Fibroblast of skin of abdomen (primary cell): Measurements from ENCODE around the gene TRAF2.

Experiments
- DNase-seq: peaks from one replicate; pipeline ENCODE4 v3.0.0-alpha.2; 2013

Gene TRAF2

GRCh38 chr9:136962701-136963248, 76.5 kb downstream of the TRAF2 start:
- no peak for DNase-seq

- DNase-seq = no peak
Observed at GRCh38 chr9:136963341-136963740, 77.0 kb downstream of the TRAF2 start.

- DNase-seq = no peak
Observed at GRCh38 chr9:136963751-136964150, 77.4 kb downstream of the TRAF2 start.

- DNase-seq = no peak
Observed at GRCh38 chr9:136964171-136964689, 77.9 kb downstream of the TRAF2 start.

GRCh38 chr9:136964833-136965422, 78.6 kb downstream of the TRAF2 start:
- DNase-seq = no peak

- DNase-seq = no peak
Observed at GRCh38 chr9:136965771-136966484, 79.6 kb downstream of the TRAF2 start.

GRCh38 chr9:136968333-136969127, 82.2 kb downstream of the TRAF2 start:
- no peak for DNase-seq

GRCh38 chr9:136969150-136969549, 82.8 kb downstream of the TRAF2 start:
- no peak for DNase-seq

GRCh38 chr9:136969774-136970173, 83.5 kb downstream of the TRAF2 start:
- DNase-seq = no peak

GRCh38 chr9:136970361-136970760, 84.0 kb downstream of the TRAF2 start:
- no peak for DNase-seq

GRCh38 chr9:136971746-136972145, 85.4 kb downstream of the TRAF2 start:
- DNase-seq = no peak

- no peak for DNase-seq
Observed at GRCh38 chr9:136972335-136972734, 86.0 kb downstream of the TRAF2 start.

GRCh38 chr9:136972743-136973142, 86.4 kb downstream of the TRAF2 start:
- DNase-seq = no peak

GRCh38 chr9:136973618-136974617, 87.6 kb downstream of the TRAF2 start:
- DNase-seq = no peak

GRCh38 chr9:136974817-136975535, 88.7 kb downstream of the TRAF2 start:
- no peak for DNase-seq

- DNase-seq = no peak
Observed at GRCh38 chr9:136975644-136976043, 89.3 kb downstream of the TRAF2 start.
